HepG2 (cell line): ENCODE results near the gene TFF2.

Experiments
- POLR2AphosphoS5 ChIP-seq: IDR thresholded peaks from 2 replicates; pipeline ENCODE4 v1.6.1; 2012; ENCODE audit warnings: low read depth, low read length
- ZNF274 ChIP-seq: sonication (generic); formaldehyde crosslinking; IDR thresholded peaks from 2 replicates; pipeline ENCODE4 v1.5.1; 2020; ENCODE audit warnings: mild to moderate bottlenecking, missing genetic modification reagents
- ZNF431 ChIP-seq: sonication (generic); formaldehyde crosslinking; IDR thresholded peaks from 2 replicates; pipeline ENCODE4 v1.9.0; 2022; ENCODE audit warnings: missing genetic modification reagents, low read depth, mild to moderate bottlenecking, borderline replicate concordance
- ZNF777 ChIP-seq: sonication (generic); formaldehyde crosslinking; IDR thresholded peaks from 2 replicates; pipeline ENCODE4 v1.4.0; 2020; ENCODE audit warnings: missing genetic modification reagents
- TF ChIP-seq, protein P1 (sequence below): IDR thresholded peaks from 2 replicates; pipeline ENCODE4 v1.6.1; 2016; ENCODE audit warnings: missing compliant biosample characterization, missing genetic modification reagents, borderline replicate concordance
- TF ChIP-seq, protein P2 (sequence below): IDR thresholded peaks from 2 replicates; pipeline ENCODE4 v1.6.1; 2016

- TF ChIP-seq, protein P1, sequence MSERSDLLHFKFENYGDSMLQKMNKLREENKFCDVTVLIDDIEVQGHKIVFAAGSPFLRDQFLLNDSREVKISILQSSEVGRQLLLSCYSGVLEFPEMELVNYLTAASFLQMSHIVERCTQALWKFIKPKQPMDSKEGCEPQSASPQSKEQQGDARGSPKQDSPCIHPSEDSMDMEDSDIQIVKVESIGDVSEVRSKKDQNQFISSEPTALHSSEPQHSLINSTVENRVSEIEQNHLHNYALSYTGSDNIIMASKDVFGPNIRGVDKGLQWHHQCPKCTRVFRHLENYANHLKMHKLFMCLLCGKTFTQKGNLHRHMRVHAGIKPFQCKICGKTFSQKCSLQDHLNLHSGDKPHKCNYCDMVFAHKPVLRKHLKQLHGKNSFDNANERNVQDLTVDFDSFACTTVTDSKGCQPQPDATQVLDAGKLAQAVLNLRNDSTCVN, result no peak
- TF ChIP-seq ZNF777 (CRISPR knock-in tag), result no peak
- TF ChIP-seq ZNF431, result no peak
- TF ChIP-seq POLR2AphosphoS5, result no peak
- TF ChIP-seq ZNF274, result no peak
- TF ChIP-seq, protein P2, sequence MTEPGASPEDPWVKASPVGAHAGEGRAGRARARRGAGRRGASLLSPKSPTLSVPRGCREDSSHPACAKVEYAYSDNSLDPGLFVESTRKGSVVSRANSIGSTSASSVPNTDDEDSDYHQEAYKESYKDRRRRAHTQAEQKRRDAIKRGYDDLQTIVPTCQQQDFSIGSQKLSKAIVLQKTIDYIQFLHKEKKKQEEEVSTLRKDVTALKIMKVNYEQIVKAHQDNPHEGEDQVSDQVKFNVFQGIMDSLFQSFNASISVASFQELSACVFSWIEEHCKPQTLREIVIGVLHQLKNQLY, result no peak
These were observed 11.8 kb downstream of the TFF2 start for GRCh38 chr21:42338729-42339715.
